Left ventricle myocardium inferior (tissue), 1 donor: ENCODE results near the gene JARID2. TPM values are rescaled to one million over a fixed set of nuclear protein-coding genes. Genes with fewer than 3 reads are reported as not detected.

Source experiments
- DNase-seq: peaks from one replicate; pipeline ENCODE4 v3.0.0-alpha.2; 2020
- H3K27ac ChIP-seq: fragments of 200-600 bp; replicated peaks from 2 replicates; pipeline ENCODE4 v1.8.0; 2021
- H3K27me3 ChIP-seq: fragments of 200-600 bp; 2 replicates; pipeline ENCODE4 v1.8.0; 2021; ENCODE audit warnings: low read depth
- H3K36me3 ChIP-seq: fragments of 200-600 bp; 2 replicates; pipeline ENCODE4 v1.8.0; 2021
- H3K4me1 ChIP-seq: fragments of 200-600 bp; 2 replicates; pipeline ENCODE4 v1.8.0; 2021
- H3K4me3 ChIP-seq: fragments of 200-600 bp; 2 replicates; pipeline ENCODE4 v1.8.0; 2021; ENCODE audit warnings: mild to moderate bottlenecking, moderate library complexity
- H3K9me3 ChIP-seq: fragments of 200-600 bp; replicated peaks from 2 replicates; pipeline ENCODE4 v1.8.0; 2021
- intact Hi-C: fragments of 100-400 bp; cut with micrococcal nuclease; formaldehyde crosslinking; loops from one replicate; pipeline ENCODE4 v1.11.0; 2022
- total RNA-seq: library from RNA; stranded (reverse); fragmentation: NEBNext Ultra II Directional; extraction: Animal tissue kit (Norgen Biotek cat#: 25700); gene quantifications from one replicate; pipeline ENCODE4 v1.2.1, GENCODE V29; 2021
- TF ChIP-seq, protein P1 (sequence below): fragments of 200-600 bp; IDR thresholded peaks from 2 replicates; pipeline ENCODE4 v1.8.0; 2021; ENCODE audit warnings: antibody characterized with exemption, mild to moderate bottlenecking, borderline replicate concordance
- donor health status: DM: no; HTN: yes; CAD: no; lungs with severe emphysema.

The JARID2 gene
- total RNA-seq, 1 donor from 2014 or later = 6.5 TPM

DNA sequence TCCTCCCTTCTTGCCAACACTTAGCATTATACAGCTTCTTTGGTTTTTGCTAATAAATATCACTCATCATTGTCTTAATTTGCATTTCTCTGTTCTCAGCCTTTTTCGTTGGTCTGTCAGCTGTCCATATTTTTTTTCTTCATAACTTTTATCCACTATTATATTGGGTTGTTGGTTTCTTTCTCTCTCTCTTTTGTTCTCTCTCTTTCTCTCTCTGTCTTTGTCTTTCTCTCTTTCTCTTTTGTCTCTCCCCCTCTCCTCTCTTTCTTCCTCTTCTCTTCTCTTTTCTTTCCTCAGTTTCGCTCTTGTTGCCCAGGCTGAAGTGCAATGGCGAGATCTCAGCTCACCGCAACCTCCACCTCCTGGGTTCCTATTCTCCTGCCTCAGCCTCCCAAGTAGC lies 36.5 kb downstream of the JARID2 start:
- no peak for DNase-seq
- H3K27me3 ChIP-seq = no peaks in the 10 kb centered on the region
- H3K27ac ChIP-seq = no peak overlapping the region
- H3K4me1 ChIP-seq = peaks cover 71% of the 10 kb centered on the region
- intact Hi-C loops = no loop called here
- TF ChIP-seq, protein P1, sequence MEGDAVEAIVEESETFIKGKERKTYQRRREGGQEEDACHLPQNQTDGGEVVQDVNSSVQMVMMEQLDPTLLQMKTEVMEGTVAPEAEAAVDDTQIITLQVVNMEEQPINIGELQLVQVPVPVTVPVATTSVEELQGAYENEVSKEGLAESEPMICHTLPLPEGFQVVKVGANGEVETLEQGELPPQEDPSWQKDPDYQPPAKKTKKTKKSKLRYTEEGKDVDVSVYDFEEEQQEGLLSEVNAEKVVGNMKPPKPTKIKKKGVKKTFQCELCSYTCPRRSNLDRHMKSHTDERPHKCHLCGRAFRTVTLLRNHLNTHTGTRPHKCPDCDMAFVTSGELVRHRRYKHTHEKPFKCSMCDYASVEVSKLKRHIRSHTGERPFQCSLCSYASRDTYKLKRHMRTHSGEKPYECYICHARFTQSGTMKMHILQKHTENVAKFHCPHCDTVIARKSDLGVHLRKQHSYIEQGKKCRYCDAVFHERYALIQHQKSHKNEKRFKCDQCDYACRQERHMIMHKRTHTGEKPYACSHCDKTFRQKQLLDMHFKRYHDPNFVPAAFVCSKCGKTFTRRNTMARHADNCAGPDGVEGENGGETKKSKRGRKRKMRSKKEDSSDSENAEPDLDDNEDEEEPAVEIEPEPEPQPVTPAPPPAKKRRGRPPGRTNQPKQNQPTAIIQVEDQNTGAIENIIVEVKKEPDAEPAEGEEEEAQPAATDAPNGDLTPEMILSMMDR = no peak
- no peak overlapping the region for H3K4me3 ChIP-seq
- no peaks in the 10 kb centered on the region for H3K9me3 ChIP-seq
- H3K36me3 ChIP-seq = no peaks in the 10 kb centered on the region

DNA sequence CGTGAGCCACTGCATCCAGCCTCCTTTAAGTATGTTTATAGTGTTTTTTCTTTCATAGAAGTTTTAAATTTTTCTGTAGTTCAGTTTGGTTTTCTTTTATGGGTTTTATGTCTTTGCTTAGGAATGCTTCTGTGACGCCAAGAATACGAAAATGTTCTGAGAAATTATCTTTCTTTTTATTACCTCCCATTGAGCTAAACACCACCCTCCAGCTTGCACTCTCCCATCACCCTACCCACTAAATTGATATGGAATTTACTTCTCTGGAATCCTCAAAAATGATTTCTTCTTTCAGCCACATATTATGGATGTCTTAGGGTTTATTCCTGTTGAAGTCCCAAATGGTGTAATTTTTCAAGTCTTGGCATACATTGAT lies 38.1 kb downstream of the JARID2 start:
- intact Hi-C loops = no loop called here
- Histone ChIP-seq H3K36me3 (no peaks in the 10 kb centered on the region), H3K27ac (no peak overlapping the region), H3K4me1 (peaks cover 70% of the 10 kb centered on the region), H3K9me3 (no peaks in the 10 kb centered on the region), H3K4me3 (no peak overlapping the region), H3K27me3 (no peaks in the 10 kb centered on the region)
- no peak for DNase-seq
- TF ChIP-seq, protein P1 = no peak

DNA sequence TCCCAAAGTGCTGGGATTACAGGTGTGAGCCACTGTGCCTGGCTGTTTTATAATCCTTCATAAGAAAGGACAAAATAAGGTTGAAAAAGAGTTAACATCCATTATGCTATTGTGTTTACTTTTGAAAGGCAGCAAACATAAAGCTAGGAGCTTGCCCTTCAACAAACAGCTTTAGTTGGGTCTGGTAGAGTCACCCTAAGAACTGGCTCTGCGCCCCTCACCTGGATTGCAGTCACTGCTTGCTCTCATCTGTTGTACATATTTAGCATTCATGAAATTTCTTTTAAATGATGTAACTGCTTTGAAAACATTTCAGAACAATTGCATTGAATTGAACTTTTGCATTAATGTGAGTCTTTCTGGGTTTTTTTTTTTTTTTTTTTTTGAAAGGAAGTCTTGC lies 38.9 kb downstream of the JARID2 start:
- TF ChIP-seq, protein P1 = no peak
- Histone ChIP-seq H3K27me3 (no peaks in the 10 kb centered on the region), H3K27ac (no peak overlapping the region), H3K4me1 (peaks cover 70% of the 10 kb centered on the region), H3K36me3 (no peaks in the 10 kb centered on the region), H3K9me3 (no peaks in the 10 kb centered on the region), H3K4me3 (no peak overlapping the region)
- DNase-seq = no peak
- intact Hi-C loops = no loop called here

DNA sequence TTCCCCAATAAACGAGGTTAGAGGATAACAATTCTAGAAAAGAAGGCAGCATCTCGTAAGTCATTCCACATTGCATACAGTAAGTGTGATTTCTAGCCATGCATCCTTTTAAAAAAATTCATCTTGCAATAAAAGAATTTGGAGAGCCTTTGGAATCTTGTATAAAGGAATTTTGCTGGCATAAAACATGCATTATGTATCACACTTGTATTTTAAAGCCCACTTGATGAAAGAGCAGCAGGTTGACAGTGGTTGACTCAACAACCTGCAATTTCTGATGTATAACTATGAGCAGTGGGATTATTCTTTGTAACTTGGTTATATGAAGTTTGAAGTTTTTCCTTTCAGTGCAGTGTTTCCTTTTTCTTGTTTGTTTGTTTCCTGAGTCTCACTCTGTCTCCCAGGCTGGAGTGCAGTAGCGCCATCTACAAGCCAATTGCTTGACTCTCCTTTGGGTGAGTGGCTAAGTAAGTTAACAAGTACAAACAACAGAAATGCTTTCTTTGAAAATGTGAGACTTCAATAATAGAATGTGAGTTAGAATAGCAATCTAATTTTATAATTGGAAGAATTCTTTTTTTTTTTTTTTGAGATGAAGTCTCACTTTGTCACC lies 39.9 kb downstream of the JARID2 start:
- no peak for DNase-seq
- no peaks in the 10 kb centered on the region for H3K36me3 ChIP-seq
- intact Hi-C loops = no loop called here
- TF ChIP-seq, protein P1 = no peak
- peaks cover 68% of the 10 kb centered on the region for H3K4me1 ChIP-seq
- H3K27ac ChIP-seq = no peak overlapping the region
- H3K9me3 ChIP-seq = no peaks in the 10 kb centered on the region
- no peak overlapping the region for H3K4me3 ChIP-seq
- H3K27me3 ChIP-seq = no peaks in the 10 kb centered on the region

DNA sequence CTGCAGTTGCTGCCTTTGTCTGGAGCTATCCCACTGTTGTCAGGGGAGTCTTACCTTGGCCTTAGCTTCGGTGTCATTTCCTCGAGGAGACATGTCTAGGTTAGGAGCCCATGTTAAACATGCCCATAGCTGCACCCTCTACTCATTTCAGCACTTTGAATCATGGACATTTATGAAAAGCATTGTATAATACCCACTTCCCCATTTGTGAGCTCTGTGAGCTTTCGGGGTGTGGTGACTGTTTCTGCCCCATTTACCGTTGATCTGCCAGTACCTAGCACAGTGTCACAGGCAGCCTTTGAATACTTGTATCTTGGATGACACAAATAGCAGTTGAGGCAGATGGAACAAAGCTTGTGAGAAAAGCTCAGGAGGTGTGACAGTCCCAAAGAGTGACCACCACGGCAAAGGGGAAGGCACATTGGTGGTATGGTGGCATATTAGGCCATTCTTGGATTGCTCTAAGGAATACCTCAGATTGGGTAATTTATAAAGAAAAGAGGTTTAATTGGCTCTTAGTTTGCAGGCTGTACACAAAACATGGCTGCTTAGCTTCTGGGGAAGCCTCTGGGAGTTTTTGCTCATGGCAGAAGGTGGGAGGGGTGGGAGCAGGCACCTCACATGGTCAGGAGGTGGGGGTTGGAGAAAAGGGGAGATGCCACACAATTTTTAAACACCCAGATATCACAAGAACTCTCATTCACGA lies 42.0 kb downstream of the JARID2 start:
- Histone ChIP-seq H3K27ac (no peak overlapping the region), H3K27me3 (no peaks in the 10 kb centered on the region), H3K4me3 (no peak overlapping the region), H3K4me1 (peaks cover 59% of the 10 kb centered on the region), H3K9me3 (no peaks in the 10 kb centered on the region), H3K36me3 (no peaks in the 10 kb centered on the region)
- TF ChIP-seq, protein P1 = no peak
- intact Hi-C loops = no loop called here
- no peak for DNase-seq
